HL-60/S4 (cell line): Measurements from ENCODE around the gene HHAT.

Source experiments
- in situ Hi-C: fragments of 300-500 bp; cut with MboI; formaldehyde crosslinking; loops from 2 replicates; pipeline ENCODE4 v1.14.3; 2022; ENCODE audit warnings: low sequenced_read_pairs

Gene HHAT

DNA sequence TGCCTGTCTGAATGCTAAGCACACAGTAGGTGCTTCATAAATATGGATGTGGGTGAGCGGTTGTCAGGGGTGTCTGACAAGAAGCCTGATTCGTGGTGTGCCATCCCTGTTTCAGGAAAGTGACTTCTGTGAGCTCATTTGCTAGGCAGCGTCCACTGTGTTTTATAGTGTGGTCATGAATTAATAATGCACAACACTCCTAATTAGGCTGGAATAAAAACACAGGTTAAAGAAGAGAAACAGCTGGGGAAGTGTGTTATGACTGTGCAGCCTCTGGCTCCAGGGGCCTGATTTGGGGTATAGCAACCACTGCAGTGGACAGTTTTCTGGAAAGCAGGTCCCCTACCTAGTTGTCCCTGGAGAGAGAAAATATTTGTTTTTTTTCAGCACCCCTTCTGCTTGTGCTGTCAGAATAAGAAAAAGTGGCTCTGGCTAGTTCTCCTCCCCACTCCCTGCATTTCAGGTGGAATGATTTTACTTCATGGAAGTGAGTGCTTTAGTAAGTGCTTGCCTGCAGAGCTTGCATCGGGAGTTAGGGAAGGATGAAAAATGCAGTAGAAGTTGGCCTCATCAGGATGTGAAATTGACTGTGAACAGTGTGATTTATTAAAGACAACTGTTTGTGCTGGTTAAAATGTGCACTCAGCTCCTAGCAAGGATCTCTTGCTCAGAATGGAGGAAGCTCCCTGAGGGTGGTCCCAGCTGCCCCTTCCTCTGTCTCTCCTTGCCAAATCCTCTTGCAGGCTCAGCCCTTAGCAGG is 333.8 kb downstream of the HHAT start:
- in situ Hi-C loops = no loop called here

DNA sequence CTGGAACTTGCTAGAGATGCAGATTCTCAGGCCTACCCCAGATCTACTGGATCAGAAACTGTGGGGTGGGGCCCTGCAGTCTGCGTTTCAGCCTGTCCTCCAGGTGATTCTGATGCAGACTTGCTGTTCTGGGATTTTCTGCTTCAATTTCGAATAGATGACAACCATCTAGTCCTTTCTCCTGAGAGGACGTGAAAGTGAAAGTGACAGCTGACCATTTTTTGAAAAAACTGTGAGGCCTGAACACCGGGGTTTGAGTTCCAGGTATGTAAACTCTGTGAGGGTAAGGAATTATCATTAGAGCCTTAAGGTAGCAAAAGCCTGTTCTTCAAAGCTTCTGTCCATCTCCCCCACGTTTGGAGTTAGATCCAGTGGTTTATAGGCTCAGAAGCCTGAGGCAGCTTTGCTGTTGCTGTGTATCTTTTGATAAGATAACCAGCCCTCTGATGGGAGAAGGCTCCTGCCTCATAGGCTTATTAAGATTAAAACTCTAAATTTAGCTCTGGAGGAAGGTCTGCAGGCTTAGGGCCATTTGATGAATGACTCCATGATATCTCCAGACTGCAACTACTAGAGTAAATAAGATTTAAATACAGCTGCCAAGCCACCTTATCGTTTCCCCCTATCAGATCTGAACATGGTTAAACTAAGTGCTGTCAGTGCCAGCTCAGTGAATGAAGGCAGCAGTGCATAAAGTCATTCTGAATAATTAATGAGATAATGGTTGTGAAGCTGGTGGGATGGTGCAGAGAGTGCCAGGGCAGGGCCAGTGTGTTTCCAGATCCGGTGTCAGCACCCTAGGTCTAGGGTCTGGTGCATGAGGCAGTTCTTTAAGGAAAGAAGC is 335.2 kb downstream of the HHAT start:
- in situ Hi-C loops = no loop called here

DNA sequence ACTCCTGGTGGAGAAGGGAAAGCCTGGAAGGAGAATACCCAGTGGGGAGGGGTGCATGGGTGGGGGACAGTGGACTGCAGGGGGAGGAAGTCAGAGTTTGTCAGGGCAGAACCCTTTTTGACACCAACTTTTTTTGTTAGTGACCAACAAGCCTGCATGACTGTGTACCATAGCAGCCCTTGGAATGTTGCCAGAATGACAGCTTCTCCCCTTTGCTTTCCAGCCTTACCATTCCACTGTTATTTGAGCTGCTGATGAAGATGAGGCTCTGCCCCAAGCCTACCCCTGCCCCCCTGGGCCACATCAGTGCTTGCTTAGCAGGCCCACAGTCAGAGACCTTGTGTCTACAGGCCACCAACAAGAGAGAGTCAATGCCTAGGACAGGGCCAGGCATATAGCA is 341.2 kb downstream of the HHAT start:
- in situ Hi-C loops = no loop called here

DNA sequence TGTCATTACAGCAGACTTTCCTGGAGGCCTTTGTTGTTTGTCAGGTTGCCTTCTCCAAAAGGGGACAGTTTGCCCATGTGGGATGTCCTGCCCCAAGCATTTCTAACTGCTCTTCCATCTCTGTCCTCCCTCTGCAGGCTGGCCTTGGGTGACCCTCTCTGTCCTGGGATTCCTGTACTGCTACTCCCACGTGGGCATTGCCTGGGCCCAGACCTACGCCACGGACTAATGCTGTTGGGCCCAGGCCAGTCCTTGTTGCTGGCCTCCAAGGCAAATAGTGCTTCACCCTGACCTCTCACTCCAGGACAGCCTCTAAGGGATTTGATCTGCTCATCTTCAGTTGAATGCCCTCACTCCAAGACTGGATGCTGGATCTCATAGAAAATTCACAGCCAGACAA is 345.4 kb downstream of the HHAT start:
- in situ Hi-C loops = no loop called here

DNA sequence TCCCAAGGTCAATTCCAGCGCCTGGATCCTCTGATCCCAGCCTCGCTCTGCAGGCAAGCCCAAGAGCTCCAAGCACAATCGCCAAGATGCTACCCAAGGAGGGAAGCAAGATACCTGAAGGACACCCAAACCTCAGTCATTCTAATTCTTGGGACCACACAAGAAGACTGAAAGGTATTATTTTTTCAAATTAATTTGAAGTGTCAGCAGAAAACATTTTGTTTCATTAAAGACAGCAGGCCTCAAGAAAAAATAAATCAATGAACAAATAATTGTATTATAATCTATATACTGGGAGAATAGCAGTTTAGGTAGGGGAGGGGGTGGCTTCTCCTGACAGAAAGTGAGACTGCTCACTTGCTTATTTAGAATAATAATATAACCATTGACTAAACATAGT is 347.8 kb downstream of the HHAT start:
- in situ Hi-C loops = no loop called here

DNA sequence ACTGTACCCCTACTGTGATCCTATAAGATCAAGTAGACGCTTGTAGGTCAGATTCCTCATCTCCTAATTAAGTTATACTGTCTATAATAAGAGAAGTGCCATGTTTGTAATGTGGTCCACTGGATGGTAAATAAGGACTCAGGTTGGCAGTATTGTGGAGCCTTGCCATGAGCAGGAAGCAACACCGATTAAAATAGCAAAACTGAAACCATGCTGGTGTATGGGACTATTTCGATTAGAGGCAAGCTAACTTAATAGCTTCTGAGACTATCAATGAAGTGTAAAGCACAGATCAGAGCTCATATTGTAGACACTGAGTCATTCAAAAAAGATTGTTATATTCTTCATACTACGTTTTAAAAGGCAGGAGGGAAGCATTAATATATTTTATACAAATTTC is 348.8 kb downstream of the HHAT start:
- in situ Hi-C loops = no loop called here

DNA sequence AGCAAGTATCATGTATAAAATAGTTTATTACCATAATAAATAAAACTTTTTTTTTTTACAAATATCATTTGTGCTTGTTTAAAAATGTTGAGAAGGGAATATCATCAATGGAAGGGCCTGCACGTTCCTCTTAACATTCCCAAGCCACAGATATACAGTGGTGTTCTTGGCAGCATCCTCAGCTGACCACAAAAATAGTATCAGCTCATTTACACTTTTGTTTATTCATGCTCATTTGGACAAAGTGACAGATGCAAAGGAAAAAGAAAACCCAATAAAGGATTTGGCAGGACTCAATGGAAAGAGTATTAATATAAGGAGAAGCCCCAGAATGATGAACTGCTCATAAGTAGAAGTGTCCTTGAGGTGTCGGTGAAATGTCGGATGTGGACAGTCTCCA is 349.6 kb downstream of the HHAT start:
- in situ Hi-C loops = no loop called here

DNA sequence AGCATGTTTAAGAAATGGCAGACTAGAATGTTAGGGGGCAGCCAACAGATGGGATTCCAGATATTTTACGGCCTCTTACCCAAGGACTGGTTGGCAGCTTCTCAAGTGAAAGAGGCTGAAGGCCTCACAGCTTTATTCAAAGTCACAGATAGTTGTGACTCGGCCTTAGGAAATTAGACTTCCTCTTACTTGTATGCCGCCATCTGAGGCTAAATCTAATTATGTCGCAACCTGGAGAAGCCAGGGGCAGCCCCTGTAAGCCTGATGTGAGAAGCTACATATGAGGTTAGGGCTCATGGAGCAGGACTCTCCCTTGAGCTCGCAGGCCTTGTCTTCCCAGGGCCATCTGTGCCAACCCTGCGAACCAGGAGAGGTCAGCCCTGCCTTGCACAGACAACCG is 352.5 kb downstream of the HHAT start:
- in situ Hi-C loops = no loop called here

DNA sequence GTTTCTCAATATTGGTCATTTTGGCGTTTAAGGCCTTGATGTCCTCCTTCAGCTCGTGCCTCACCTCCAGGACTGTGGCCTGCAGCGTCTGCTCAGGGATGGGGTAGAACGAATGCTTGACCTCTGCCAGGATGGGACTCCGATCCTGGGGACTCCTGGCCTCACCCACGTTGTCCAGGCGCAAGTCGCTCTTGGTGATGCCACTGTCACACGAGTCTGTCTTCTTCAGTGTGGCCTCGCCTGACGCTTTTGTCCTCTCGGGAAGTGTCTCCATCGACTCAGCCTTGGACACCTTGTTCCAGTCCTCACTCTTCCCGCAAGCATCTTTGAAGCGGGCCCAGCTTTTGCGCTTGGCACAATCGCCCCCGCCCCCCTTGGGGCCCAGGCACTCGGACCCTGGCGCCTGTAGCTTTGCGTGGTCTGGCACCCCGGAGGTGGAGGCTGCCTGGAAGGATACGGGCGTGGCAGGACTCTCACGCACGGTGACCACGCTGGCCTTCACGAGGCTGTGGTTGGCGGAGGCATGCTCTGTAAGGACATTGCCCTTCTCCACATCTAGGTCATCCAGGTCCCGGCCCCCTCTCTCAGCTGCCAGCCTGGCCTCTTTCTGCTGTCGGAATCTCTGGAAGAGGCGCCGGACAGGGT is 354.8 kb downstream of the HHAT start:
- in situ Hi-C loops = no loop called here

DNA sequence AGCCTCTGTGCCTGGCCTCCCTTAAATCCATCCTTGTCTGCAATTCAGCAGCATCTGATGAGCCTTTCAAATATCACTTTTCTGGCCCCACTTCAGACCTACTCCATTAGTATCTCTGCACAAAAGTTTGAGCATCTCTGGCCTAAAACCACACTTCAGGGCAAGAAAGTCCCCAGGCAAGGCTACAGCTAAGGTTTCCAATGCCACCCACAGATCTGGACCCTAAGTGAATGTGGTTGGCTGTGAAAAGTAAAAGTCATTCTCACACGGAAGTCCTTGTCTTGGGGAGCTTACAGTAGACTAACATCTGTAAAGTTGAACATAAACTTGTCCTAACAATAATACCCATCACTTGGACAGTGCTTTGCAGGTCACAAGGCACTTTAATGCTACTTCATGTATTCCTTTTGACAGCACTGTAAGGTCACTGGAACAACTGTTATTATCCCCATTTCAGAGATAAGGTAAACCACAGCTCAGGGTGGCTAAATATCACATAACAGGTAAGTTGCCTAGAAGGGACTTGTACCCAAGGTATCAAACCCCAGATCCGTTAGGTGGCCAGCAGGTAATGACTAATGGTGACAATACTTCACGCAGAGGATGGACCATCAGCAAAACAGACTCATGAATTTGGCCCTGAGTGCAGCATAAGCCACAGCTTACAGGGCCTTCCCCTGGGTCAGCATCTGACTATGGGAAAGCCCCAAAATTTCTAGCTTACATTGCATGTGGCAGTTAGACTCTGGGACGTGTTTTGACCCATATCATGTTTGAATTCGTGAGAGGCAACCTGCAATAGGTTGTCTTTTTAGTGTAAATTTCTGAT is 356.0 kb downstream of the HHAT start:
- in situ Hi-C loops = no loop called here

DNA sequence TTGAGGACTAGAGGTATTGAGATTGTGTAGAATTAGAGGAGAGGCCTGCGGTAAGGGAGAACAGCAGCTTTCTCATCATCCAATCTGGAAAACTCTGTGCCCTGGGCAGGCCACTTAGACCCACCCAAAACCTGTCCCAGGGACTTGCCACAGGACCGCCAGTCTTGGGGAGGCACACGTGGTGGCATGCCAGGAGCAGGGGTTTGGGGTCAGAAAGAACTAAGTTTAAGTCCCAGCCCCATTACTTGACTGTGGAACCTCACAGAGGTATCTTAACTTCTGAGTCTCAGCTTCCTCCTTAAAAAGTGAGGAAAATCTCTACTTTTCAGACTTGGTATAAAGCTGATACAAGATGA is 356.6 kb downstream of the HHAT start:
- in situ Hi-C loops = no loop called here

DNA sequence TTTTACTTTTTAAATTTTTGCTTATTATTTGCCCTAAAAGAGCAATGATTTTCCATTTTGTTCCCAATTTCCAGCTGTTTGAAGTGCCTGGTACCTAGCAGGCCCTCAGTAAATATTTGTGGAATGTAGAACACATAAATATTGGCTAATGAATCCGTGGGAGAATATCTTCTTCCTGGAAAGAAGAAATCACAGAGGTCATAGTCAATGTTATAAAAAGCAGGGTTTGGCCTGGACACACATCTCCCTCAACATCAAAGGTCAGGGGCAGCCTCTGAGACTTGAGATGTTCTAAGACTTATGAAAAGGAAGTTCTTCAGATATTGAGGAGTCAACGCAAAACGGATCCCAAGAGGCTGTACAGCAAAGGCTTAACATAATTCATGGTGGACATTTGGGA is 358.1 kb downstream of the HHAT start:
- in situ Hi-C loops = no loop called here

DNA sequence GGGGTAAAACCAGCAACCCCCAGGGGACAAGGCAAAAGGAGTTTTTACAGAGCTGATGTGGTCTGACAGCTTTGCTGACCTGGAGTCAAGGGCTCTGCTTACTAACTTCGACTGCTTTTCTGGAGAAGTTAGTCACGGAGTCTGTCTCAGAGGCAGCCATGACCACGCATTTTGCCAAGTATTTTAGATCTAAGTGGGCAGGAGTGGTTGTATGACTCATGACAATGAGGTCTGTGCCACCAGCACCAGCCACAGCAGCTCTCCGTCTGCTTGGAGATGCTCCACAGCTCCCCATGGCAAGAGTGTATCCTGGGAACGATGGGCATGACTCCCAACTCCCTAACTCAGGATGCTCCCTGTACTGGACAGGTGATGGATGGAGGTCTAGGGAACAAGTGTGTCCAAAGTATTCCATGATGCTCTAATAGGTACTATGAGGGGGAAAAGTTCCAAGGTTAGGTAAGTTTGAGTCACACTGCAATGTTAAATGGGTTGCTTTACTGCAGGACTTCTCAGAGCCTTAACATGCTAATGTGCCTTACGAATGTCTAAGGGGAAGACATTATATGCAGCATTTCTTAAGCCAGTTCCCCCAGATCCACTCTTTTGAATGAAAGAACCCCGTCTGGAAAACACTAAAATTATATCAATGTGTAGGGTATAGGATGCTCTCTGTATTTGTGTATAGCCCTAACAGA is 359.0 kb downstream of the HHAT start:
- in situ Hi-C loops = no loop called here

DNA sequence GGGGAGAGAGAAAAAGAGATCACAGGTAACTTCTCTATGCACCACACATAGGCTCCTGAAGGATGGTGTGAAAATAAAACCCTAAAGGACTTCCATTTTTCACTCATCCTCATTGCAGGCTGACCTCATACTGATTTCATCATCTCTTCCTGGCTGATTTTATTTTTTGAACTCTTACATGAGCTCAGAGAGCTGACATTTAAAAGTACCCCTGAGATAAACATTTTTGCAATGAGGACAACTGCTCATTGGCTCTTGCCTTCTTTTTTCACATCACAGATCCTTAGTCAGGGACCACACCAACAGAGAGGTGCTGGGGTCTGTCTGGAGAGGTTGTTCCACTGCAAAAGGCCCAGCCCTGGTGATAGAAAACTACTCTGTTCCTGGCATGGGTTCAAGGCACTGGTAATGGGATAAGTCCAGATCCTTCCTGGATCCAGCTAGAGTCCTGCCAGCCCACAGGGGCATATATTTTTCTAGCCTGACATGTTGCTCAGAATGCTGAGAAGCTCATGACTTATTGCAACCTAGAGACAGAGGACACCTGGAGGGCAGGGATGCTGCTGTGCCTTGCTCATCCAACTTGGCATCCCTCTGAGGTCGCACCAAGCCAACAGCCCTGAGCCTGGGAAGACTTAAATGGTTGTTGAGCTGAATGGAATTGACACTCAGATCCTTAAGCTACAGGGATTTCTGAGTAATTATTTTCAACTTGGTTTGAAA is 360.0 kb downstream of the HHAT start:
- in situ Hi-C loops = no loop called here

DNA sequence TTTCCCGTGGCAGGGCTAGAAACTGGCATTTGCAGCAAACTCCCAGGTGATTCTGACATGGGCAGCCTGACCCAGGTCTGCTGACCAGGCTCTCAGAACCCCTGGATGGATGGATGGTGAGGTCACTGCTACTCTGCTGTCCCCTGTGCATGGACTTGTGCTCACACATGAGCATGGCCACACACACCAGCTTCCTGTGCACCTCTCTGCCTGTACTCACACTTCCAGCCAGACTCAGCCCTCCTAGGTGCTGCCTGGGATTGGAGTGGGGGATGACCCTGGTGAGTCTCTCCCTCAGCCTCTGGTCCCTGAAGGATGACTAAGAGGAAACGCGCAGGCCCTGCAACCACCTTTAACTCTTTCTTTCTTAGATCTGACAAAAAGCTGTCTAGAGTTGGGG is 361.1 kb downstream of the HHAT start:
- in situ Hi-C loops = no loop called here

DNA sequence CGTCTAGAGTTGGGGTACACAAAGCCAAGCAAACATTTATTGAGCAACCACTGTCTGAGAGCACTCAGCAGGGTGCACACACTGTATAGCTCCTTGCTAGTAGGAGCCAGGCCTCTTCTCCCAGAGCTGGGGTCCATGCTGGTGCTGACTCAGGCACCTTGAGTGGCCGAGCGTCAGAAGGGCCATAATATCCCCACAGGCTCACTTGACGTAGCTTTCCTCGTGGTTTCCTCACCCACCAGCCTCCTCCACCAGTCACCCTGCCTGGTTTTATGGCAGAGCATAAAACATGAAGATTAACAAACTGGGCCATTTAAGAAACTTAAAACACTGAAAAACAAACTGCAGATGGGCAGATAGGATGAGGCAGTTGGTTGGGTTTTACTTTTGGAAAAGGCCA is 361.5 kb downstream of the HHAT start:
- in situ Hi-C loops = no loop called here

DNA sequence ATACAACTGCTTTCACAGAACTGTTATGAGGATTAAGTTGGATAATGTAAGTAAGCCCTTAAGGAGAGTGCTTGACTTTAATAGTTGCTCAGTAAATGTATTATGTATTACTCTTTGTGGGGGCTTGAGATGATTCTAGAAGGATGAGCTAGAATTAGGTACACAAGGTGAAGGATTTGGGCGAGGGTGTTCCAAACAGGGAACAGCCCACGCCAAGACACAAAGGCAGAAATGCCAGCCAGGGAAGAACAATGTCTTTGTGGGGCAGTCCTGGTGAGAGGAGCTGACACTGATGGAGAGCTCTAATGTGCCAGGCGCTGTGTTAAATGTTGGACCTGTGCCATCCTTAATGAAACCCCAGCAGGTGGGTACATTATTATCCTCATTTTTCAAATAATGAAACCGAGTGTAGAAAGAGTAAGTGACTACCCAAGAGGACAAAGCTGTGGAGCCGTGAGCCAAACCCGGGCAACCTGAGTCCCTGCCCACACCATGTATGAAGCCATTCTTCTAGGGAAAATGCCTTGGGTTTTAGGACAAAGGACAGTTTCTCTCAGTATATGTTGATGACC is 362.4 kb downstream of the HHAT start:
- in situ Hi-C loops = no loop called here

DNA sequence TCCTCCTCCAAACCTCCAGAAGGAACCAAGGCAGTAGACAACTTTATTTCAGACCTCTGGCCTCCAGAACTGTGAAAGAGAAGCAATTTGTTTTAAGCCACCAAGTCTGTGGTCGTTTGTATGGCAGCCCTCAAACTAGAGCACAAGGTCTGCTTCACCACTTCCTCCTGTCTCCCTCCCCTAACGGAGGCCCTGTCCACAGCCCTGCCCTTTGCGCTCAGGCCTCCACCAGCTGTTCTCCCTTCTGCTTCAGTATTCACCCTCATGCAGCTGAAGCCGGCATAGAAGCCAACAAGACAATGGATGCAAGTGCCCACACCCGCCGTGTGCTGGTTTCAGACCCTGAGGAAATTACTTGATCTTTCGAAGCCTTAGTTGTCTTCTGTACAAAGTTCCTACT is 364.1 kb downstream of the HHAT start:
- in situ Hi-C loops = no loop called here

DNA sequence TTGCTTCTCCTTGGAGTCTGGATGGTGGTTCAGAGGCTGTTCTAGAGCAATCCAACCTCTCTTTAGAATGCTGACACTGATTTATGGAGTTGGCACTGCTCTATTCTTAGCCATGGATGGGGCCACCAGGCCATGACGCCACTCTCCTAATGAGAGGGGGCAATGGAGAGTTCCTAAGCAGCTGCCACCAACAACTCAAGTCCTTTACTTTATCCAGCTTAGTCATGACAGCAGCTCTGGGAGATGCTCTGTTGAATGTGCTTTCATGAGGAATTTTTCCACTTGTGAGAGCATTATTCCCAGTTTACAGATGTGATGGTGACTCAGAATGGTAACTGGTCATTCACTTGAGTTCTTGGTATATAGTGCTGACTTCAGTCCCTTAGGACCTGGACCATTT is 366.3 kb downstream of the HHAT start:
- in situ Hi-C loops = no loop called here

DNA sequence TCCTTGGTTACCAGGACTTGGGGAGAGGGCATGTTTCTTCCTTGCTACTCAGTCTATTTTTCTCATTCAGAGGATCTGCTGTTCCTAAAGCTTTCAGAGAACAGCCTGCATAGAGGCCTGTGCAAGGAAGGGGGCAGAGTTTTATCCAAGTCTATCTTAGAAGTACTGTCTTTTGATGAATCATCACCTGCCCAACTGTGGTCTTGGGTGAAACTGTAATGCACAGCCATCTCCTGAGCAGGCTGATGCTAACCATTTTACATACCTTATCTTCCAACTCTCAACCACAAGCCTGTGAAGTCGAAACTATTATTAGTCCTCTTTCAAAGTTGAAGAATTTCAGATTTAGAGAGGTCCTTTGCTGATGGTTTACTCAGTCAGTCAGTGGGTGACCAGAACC is 368.0 kb downstream of the HHAT start:
- in situ Hi-C loops = no loop called here
